ENCODE data around the gene MYBPC2.

MYBPC2 gene

GRCh38 chr19:50513746-50514345 lies 81.2 kb downstream of the MYBPC2 start, which contains the start of gene ASPDH:
ASPDH (minus strand) TSS chr19:50513913; CDS start chr19:50513823, 90 bp downstream.
- TF ChIP-seq SIN3A (IDR thresholded peaks at IDR 0.05; ENCODE audit: borderline replicate concordance, insufficient read depth, low read length): no peak
- no peak for TF ChIP-seq REST (IDR thresholded peaks at IDR 0.05; ENCODE audit: insufficient read depth in 1 of 2, low read depth in 2 of 2, low read length in 2 of 2)
- TF ChIP-seq TAF1 (IDR thresholded peaks at IDR 0.05; ENCODE audit: borderline replicate concordance, insufficient read depth, low read length): no peak
- no peak for TF ChIP-seq POLR2AphosphoS5 (IDR thresholded peaks at IDR 0.05; ENCODE audit: low read depth, low read length)
- no peak for TF ChIP-seq FOXP2 (optimal IDR thresholded peaks at IDR 0.05; ENCODE audit: borderline replicate concordance, extremely low read depth, extremely low read length, insufficient read depth)

GRCh38 chr19:50514346-50515167 lies 81.9 kb downstream of the MYBPC2 start:
- TF ChIP-seq SIN3A (IDR thresholded peaks at IDR 0.05; ENCODE audit: borderline replicate concordance, insufficient read depth, low read length) (no peak), REST (IDR thresholded peaks at IDR 0.05; ENCODE audit: insufficient read depth in 1 of 2, low read depth in 2 of 2, low read length in 2 of 2) (no peak), POLR2AphosphoS5 (IDR thresholded peaks at IDR 0.05; ENCODE audit: low read depth, low read length) (no peak), FOXP2 (optimal IDR thresholded peaks at IDR 0.05; ENCODE audit: borderline replicate concordance, extremely low read depth, extremely low read length, insufficient read depth) (no peak), TAF1 (IDR thresholded peaks at IDR 0.05; ENCODE audit: borderline replicate concordance, insufficient read depth, low read length) (no peak)

- no peak for TF ChIP-seq REST (IDR thresholded peaks at IDR 0.05; ENCODE audit: insufficient read depth in 1 of 2, low read depth in 2 of 2, low read length in 2 of 2)
- TF ChIP-seq FOXP2 (optimal IDR thresholded peaks at IDR 0.05; ENCODE audit: borderline replicate concordance, extremely low read depth, extremely low read length, insufficient read depth): no peak
- no peak for TF ChIP-seq TAF1 (IDR thresholded peaks at IDR 0.05; ENCODE audit: borderline replicate concordance, insufficient read depth, low read length)
- TF ChIP-seq SIN3A (IDR thresholded peaks at IDR 0.05; ENCODE audit: borderline replicate concordance, insufficient read depth, low read length): no peak
- no peak for TF ChIP-seq POLR2AphosphoS5 (IDR thresholded peaks at IDR 0.05; ENCODE audit: low read depth, low read length)
These were observed 82.5 kb downstream of the MYBPC2 start for GRCh38 chr19:50515168-50515561.
